Stimulated activated CD8-positive, alpha-beta memory T cell treated with anti-CD3 and anti-CD28 coated beads, Interleukin-4, amount 100 ng/mL, for 24 hours (primary cell): ENCODE data around the gene HOGA1.
"Not testable (repeated sequence)": the region's sequence is repeated elsewhere in the genome, so short reads cannot be mapped to it uniquely, and the experiment has no call there.

ENCODE experiments used
- DNase-seq: peaks from one replicate; pipeline ENCODE4 v3.0.0-alpha.2; 2020; ENCODE audit warnings: low read depth

The HOGA1 gene

DNA sequence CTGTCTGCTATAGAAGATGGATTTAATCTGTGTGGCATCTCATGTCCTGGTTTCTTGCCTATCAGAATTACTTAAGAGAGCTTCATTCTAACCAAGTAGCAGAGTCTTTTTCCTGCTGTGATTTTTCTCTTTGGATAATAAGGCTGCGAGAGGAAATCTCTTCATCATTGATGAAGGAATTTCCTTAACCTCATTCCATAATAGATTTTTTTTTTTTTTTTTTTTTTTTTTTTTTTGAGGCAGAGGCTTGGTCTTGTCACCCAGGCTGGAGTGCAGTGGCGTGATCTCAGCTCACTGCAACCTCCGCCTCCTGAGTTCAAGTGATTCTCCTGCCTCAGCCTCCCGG, 65.2 kb downstream of the HOGA1 start:
- DNase-seq, result not testable (repeated sequence)

DNA sequence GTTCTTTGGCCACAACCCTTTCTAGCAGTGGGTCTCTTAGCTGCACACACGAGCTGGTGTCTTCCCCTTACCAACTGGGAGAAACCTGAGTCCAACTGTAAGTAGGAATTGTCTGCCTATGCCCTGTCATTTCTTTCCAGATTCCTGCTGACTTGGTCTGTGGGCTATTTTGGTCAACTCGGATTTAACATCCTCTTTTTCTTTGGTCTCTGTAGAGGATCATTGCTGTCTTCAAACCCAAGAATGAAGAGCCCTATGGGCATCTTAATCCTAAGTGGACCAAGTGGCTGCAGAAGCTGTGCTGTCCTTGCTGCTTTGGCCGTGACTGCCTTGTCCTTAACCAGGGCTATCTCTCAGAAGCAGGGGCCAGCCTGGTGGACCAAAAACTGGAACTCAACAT, 66.5 kb downstream of the HOGA1 start:
- DNase-seq, result no peak

DNA sequence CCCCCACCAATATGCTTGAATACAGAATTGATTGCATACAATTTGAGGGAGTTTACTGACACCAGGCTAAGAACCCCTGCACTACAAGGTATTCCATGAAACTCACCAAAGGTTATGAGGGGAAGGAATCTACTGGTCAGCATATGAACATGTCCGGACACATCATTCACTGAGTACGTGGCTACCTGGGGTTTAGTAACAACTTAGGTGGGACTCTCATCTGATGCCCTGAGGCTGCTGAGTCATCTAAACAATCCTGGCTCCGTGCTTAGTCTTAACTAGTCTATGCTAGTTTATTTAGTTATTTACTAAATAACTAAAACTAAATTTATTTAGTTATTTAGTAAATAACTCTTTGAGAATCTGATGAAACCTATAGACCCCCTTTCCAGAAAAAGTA, 67.6 kb downstream of the HOGA1 start:
- DNase-seq, result no peak

DNA sequence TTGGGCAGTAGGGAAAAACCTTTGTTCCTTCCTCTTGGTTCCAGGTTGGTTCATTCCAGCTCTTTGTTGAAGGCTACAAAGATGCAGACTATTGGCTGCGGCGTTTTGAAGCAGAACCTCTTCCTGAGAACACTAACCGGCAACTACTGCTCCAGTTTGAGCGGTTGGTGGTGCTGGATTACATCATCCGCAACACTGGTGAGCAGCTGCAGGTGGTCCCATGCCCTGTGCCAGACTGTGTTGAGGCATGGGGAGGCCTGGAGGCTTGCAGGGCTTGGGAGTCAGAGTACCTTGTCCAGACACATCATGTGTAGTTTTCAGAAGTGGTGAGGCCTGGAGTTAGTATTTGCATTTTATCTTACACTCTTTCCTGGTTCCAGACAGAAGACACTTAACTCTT, 72.6 kb downstream of the HOGA1 start:
- no peak for DNase-seq

DNA sequence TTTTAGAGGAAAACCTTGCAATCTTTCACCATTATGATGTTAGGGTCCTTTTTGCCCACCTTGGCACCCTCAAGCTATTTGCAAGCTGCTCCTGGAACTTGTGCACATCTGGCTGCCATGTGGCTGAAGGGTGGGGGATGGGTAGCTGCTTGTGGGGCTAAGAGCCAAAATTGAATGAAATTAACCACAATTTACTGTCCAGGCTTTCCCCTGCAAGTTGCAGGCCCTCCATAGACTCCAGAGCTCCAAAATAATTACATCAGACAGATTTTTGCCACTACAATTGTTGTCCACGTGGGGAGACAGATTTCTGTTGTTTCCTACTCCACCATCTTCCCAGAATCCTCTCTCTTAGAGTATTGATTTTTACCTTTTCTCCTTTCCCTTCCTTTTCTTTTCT, 75.4 kb downstream of the HOGA1 start:
- DNase-seq, result no peak
